A375 (cell line): ENCODE data around the gene CTU2. TPM values are rescaled to one million over a fixed set of nuclear protein-coding genes. Genes with fewer than 3 reads are reported as not detected.

Experiments used
- total RNA-seq: library from RNA; depleted of rRNA; stranded (reverse); fragments of >200 nt; shearing (Covaris generic); gene quantifications from 2 replicates; pipeline ENCODE4 v1.2.3, GENCODE V29; 2014; rRNA removed

CTU2 gene
- 27.1 and 35.6 TPM in 2 replicates for total RNA-seq

DNA sequence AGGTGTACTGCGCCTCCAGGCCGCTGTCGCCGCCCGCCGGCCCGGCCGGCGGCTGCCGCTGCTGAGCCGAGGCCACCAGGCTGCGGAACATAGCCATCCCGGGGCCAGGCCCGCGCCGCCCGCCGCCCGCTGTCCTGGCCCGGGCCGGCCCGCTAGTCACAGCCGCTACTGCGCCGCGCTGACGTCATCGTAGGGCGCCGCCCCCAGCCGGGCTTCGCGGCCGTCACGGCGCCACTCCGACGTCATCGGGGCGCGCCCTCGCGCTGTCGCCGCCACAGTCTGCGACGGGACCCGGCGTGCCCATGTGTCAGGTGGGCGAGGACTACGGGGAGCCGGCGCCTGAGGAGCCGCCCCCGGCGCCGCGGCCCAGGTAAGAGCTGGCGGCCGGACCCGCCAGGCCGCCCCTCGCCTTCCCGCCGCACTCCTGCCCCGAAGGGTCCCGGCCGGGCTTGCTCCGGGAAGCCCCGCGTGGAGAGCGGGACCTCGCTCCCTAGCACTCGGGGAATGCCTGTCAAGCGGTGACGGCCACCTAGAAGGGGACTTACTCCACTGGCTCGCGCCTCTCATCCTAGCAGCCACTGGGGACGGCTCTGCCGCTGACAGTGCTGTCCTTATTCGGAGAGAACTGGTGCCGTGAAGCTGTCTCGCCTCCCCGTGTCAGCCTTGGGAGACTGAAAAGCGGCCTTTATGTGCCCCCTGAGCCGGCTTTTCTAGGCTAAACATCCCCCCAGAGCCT lies at the start of gene CTU2, which contains the start of gene RNF166:
CTU2 (plus strand) TSS at position 275 of the 736 bp plus-strand sequence; CDS start at position 303, 28 bp downstream.
RNF166 (minus strand) TSS at position 180 of the 736 bp plus-strand sequence; CDS start at position 97, 83 bp downstream.

DNA sequence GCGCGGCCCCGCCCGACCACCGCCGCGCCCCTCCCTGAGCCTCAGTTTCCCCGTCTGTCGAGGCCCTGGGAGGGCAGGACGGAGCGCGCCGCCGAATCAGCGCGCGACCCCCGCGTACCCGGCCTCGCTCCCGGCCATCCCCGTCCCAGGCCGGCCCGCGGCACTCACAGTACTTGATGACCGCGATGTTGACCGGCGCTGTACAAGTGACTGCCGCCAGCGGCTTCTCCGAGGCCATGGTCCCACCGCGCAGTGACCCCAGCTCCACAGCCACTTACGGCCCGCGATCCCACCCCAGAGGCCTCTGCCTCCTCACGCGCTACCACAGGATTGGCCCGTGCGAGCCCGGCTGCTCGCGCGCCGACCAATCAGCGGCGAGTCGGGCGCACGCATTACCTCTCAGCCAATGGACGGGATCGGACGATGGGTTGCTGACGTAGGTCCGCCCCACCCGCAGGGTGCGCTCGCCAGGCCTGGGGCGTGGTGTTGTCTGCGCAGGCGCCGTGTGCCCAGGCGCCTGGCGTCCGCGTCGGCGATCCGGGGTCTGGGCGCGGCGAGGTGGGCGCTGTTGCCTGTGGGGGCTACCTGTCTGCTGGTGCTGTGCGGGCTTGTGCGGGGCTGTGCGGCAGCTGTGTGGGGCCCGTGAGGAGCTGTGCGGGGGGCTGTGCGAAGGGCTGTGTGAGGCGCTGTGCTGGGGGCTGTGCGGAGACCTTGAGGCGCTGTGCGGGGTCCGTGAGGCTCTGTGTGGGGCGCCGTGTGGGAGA lies 43.3 kb upstream of the CTU2 start, which contains the start of gene MVD:
MVD (minus strand) TSS at position 249 of the 764 bp plus-strand sequence; CDS start at position 238, 11 bp downstream.

DNA sequence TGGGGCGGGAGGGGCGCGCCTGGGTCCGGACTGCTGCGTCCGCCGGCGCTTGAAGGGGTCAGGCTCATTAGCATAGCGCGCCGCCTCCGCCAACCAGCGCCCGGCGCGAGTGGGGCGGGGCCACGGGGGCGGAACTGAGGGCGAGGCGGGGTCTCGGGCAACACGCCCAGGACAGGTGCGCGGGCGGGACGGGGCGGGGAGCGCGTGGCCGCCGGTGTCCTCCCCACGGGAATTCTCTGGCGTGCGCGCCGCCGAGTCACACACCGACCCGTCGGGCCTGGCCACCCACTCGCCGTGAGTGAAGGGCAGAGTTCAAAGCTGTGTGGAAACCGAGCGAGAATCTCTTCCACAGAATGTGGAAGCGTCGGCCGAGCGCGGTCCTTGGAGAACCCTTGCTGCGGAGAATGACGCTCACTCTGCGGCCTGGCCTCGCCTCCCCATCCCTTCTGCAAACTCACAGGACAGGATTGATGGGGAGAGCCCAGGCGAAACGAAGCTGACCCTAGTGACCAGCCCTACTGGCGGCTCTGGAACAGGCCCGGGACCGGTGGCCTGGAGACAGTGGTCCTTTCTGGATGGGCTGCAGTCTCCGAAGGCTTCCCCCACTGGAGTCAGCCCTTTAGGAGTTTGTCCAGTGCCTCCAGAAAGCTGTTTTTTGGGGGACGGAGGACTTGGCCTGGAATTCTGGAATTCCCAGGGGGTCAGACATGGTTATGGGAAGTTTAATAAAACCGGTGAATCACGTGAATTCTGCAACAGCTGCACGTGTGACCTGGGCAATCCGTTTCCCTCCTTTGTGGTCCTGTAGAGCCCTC lies 19.7 kb upstream of the CTU2 start, which contains the start of gene SNAI3:
SNAI3 (minus strand) TSS at position 69 of the 815 bp plus-strand sequence. CDS start 101 bp downstream, outside the sequence.

Other genes starting within 250 kb of the CTU2 start
- gene ZC3H18, start 136.1 kb upstream of the CTU2 start, total RNA-seq: 25.3 and 27.4 TPM in 2 replicates
- gene IL17C, start 67.9 kb upstream of the CTU2 start, total RNA-seq: 0.15 TPM in 1 of 2 replicates, not detected in the other
- gene CYBA, start 55.5 kb upstream of the CTU2 start, total RNA-seq: 274 and 319 TPM in 2 replicates
- gene MVD, start 43.4 kb upstream of the CTU2 start, total RNA-seq: 14.1 and 17.1 TPM in 2 replicates
- gene SNAI3, start 20.0 kb upstream of the CTU2 start, total RNA-seq: 0.16 TPM in 1 of 2 replicates, not detected in the other
- gene RNF166, start 95 bp upstream of the CTU2 start, total RNA-seq: 28.6 and 36.2 TPM in 2 replicates
- gene PIEZO1, start 78.7 kb downstream of the CTU2 start, total RNA-seq: 172 and 177 TPM in 2 replicates
- gene CDT1, start 97.3 kb downstream of the CTU2 start, total RNA-seq: 68.2 and 88.4 TPM in 2 replicates
- gene APRT, start 105.4 kb downstream of the CTU2 start, total RNA-seq: 235 and 258 TPM in 2 replicates
- gene GALNS, start 150.4 kb downstream of the CTU2 start, total RNA-seq: 6.6 and 7.9 TPM in 2 replicates
- 49.9 and 51.0 TPM in 2 replicates for gene TRAPPC2L, start 150.6 kb downstream of the CTU2 start, total RNA-seq
- gene PABPN1L, start 160.2 kb downstream of the CTU2 start, total RNA-seq: not detected in 2 replicates